Fibroblast of gingiva (primary cell): Measurements from ENCODE around the gene GBP7.
A peak's percentile ranks its signal among the peaks of the same experiment; 100 is the strongest.

ENCODE experiments used
- DNase-seq: peaks from one replicate; pipeline ENCODE4 v3.0.0-alpha.2; 2011; ENCODE audit warnings: low read depth

GBP7 gene

DNA sequence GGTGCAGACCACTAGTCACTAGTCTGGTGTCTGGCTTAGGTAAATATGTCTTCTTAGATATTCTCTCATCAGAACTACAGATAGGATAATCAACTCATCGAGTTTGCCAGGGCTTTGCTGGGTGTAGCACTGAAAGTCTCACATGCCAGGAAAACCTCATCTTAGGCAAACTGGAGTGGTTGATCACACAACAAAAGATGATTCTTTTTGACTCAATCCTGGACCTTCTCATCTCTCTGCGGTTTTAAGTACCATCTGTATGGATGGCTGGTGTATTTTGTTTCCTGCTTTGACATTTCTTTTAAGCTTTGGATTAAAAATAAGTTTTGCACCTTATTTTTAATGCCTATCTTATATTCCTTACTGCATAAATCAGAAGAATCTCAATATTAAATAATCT lies 61.1 kb downstream of the GBP7 start:
- no peak for DNase-seq

DNA sequence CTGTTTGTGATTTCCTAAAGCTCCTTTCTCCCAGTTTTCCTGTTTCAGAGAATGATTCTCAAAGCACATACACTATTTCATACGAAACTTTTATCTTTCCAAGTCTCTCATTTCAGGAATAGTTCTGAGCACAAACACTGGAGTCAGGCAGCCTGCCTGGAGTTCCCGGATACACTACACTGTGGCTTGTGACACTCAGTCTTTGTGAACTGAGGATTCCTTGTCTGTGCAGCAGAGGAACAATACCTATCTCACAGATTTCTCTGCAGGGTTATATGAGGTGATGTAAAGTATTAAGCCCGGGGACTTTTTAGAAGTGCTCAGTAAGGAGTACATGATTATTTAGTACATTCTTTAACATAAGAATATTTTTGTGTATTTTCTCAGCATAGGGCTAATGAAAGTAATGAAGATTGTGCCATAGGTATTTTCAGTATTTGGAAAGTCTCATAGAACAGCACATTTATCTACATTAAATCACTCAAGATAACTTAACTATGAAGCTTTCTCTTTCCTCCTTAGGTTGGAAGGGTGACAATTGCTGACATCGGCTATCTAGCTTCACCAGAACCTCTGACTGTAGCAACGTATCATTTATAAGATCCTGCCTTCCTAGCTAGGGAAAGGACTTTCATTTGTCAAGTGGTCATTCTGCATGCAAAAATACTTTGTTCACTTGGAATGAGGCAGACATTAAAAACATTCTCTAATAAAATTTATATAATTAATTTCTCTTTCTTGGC lies 62.8 kb downstream of the GBP7 start:
- no peak for DNase-seq

DNA sequence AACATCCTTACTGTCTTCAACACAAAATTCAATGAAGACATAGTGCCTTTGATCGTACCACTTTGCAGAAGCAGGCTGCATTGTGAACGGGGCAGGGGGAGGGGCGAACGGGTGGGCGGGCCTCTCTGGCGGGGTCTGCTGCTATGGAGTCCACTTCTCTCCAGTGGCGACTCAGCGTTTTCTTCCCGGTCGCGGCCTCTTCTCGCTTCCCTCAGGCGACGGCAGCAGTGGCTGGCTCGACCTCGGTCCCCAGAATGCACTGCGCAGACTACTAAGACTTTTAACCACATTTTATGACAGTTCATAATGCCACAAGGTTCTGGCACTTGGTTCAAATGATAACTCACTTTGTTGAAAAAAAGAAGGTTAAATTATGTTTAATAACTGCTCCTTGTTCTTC lies 71.1 kb downstream of the GBP7 start:
- no peak for DNase-seq

DNA sequence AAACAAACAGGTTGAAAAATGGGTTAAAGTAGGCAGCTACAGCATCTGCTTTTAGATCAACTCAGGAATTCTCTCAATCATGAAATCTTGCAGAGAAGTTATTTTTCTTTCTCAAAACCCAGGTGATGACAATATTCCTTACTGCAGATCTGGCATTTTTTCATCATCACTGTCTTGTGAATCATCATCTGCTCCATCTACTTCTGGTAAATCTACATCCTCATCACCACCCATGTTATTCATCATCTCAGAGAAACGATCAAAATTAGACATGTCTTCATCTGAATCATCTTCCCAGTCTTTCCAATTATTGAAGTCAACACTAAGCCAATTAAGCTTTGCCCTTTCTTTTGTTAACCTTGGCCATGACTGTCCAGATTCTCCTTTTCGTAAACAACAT lies 71.7 kb downstream of the GBP7 start:
- no peak for DNase-seq

DNA sequence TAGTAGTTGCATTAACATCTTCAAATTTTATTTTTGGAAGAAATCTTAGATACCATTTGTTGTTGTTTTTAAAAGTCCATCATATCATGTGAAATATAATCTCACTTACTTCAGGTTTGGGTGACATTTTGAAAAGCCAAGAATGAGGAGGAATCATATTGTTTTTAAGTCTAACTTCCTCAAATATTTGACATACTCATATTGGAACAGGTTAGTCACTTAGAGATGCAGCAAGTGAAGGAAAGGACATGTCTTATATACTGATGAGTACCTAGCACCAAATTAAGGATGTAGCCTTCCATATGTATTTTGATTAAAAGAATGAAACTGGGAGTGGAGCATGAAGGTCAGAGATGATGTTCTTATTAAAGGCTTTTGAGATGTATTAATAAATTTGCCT lies 73.8 kb downstream of the GBP7 start:
- no peak for DNase-seq

DNA sequence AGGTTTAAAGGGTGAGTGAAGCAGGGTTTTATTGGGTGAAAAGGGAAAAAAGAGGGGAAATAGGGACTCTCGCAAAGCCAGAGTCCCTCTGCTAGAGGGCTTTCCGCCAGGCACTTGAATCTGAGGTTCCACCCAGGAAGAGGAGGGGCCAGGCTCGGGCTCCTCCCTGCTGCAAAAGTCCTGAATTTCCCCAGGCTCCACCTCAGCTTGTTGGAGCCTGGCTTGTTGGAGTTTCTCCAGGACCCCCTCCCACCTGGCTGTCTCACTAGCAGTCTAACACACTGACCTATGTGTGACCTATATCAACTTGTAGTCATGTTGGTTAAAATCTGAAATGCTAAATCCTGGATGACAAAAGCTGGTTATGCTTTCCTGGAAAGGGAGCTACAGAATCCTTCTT lies 75.4 kb downstream of the GBP7 start:
- DNase-seq, result no peak

DNA sequence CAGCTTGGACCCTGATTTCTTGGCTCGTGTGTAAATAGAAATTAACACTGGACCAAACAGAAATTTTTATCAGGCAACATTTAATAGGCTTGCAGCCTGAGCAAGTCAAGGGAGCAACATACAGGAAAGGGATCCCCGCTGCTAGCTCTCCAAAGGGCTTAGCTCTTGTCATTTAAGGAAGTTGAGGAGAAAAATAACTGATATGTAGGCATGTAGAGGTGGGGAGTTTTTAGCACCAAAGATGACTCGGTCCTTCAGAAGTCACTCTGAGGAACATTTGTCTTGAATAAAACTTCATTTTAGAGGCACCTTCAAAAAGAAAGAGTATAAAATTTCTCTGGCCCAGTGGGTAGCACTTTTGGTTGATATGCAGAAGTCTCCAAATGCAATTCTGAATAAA lies 76.9 kb downstream of the GBP7 start:
- no peak for DNase-seq

DNA sequence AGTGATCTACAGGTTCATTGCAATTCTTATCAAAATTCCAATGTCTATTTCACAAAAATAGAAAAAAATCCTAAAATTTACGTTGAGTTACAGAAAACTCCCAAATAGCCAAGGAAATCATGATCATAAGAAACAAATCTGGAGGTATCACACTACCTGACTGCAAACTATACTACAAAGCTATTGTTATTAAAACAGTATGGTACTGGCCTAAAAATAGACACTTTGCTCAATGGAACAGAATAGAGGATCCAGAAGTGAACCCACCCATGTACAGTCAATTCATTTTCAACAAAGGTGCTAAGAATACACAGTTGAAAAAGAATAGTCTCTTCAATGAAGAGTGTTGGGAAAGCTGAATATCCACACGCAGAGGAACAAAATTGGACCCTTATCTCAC lies 80.1 kb downstream of the GBP7 start:
- no peak for DNase-seq

DNA sequence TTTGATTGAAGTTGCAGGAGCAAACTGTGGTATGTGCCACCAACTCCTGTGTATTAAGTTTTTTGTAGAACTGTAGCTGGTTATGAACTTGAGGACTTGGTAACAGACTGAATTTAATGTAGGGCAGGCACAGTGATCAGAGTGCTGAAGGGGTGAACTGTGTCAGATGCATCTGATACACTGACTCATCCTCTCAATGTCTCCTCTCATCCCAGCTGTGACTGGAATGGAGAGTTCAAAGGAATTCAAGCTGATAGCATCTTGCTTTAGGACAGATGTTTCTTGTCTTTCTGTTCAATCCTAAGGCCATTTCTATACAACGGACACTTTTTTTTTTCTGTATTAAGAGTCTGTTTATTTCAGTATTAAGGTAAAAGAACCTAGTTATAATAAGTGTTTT lies 85.8 kb downstream of the GBP7 start:
- DNase-seq, result no peak

DNA sequence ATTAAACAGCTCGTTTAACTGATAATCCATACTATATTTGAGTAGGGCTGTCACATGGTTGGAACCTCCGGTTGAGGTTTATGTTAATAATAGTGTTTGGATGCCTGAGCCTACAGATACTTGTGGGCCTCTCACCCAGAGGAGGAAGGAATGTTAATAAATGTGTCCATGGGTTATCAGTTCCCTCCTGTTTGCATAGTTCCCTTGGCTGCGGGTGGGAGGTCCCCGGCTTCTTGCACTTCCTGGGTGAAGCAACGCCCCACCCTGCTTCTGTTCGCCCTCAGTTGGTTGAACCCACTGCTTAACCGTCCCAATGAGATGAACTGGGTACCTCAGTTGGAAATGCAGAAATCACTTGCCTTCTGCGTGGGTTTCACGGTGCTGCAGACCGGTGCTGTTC lies 87.2 kb downstream of the GBP7 start:
- no peak for DNase-seq

DNA sequence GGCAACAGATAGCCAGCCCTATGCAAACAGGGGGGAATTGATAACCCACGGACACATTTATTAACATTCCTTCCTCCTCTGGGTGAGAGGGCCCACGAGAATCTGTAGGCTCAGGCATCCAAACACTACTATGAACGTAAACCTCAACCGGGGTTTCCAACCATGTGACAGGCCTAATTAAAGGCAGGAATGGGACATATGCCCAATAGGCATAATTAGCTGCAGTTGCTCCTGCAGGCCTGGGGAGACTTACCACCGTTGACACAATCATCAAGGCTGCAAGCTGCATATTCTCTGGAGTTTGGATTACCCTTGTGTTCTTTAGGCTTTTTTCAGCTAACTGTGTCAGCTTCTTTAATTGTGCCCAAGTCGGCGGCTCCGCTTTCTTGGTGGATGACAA lies 88.6 kb downstream of the GBP7 start:
- DNase-seq, result no peak

DNA sequence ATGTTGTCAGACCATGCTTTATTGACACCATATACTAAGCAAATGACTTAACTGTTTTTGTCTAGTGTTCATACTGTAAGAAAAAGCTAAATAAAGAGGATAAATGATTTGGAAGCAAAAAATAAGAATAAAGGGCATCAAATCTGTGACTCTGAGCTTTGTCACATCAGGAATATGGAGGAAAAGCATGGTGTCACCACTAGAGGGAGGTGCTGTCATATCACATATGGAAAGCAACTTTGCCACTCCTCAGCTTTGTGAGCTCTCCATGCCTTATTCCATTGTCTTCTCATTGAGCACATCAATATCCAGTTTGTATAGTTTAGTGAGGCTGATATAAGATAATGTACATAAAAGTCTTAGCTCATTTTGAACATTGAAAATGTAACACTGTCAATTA lies 90.0 kb downstream of the GBP7 start:
- DNase-seq, result peak; percentile 51
